Activated CD8-positive, alpha-beta T cell treated with anti-CD3 and anti-CD28 coated beads for 36 hours (primary cell): ENCODE measurements around the gene LRRTM4. TPM values are rescaled to one million over a fixed set of nuclear protein-coding genes. Genes with fewer than 3 reads are reported as not detected.

Source experiments
- ATAC-seq: fragments of 200-7000 bp; cut with Tn5 transposase; one replicate; pipeline ENCODE4 v1.10.0; 2021; ENCODE audit warnings: mild to moderate bottlenecking, moderate library complexity
- CTCF ChIA-PET: fragments of 350-600 bp; sonication (Branson Sonifier 250); formaldehyde crosslinking; loops from one replicate; lab custom pipeline; 2021; ENCODE audit warnings: antibody characterized with exemption; lab: Charles Lee
- POLR2A ChIA-PET: fragments of 350-600 bp; sonication (Branson Sonifier 250); formaldehyde crosslinking; loops from one replicate; lab custom pipeline; 2021; ENCODE audit warnings: antibody characterized with exemption; lab: Charles Lee
- DNase-seq: peaks from one replicate; pipeline ENCODE4 v3.0.0-alpha.2; 2020
- H3K27ac Mint-ChIP-seq: one replicate; pipeline ENCODE4 v1.8.0; 2021; ENCODE audit warnings: mild to moderate bottlenecking, mixed read lengths
- H3K27me3 Mint-ChIP-seq: one replicate; pipeline ENCODE4 v1.8.0; 2021; ENCODE audit warnings: mixed read lengths
- H3K36me3 Mint-ChIP-seq: one replicate; pipeline ENCODE4 v1.8.0; 2021; ENCODE audit warnings: low read depth, mixed read lengths
- H3K4me1 Mint-ChIP-seq: one replicate; pipeline ENCODE4 v1.8.0; 2021; ENCODE audit warnings: low read depth, mixed read lengths
- H3K4me3 Mint-ChIP-seq: one replicate; pipeline ENCODE4 v1.8.0; 2021; ENCODE audit warnings: mild to moderate bottlenecking, moderate library complexity, mixed read lengths
- H3K9me3 Mint-ChIP-seq: one replicate; pipeline ENCODE4 v1.8.0; 2021; ENCODE audit warnings: mixed read lengths
- CTCF ChIP-seq: fragments of 200-600 bp; IDR thresholded peaks from one replicate; pipeline ENCODE4 v1.8.0; 2022; ENCODE audit warnings: antibody characterized with exemption, mild to moderate bottlenecking
- intact Hi-C: fragments of 100-400 bp; cut with micrococcal nuclease; formaldehyde crosslinking; loops from one replicate; pipeline ENCODE4 v1.10.0; 2022
- total RNA-seq, 2 experiments: library from RNA; stranded (reverse); gene quantifications; one replicate each; pipeline ENCODE4 v1.2.3, GENCODE V29; 2021

LRRTM4 gene
- total RNA-seq, 2 experiments from 2014 or later: not detected

DNA sequence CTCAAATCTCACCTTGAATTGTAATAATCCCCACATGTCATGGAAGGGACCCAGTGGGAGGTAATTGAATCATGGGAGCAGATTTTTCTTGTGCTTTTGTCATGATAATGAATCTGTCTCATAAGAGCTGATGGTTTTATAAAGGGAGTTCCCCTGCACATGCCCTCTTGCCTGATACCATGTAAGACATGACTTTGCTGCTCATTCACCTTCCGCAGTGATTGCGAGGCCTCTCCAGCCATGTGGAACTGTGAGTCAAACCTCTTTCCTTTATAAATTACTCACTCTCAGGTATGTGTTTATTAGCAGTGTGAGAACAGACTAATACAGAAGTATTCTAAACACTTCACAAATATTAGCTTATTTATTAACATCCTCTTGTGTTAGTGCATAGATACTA is 516.7 kb downstream of the LRRTM4 start:
- ChIA-PET CTCF (no interaction called here), POLR2A (no interaction called here)
- TF ChIP-seq CTCF: no peak
- H3K27me3 Mint-ChIP-seq: no peaks in the 10 kb centered on the region
- intact Hi-C loops: no loop called here
- no peak overlapping the region for H3K4me3 Mint-ChIP-seq
- ATAC-seq: no peak
- DNase-seq: no peak
- H3K27ac Mint-ChIP-seq: no peak overlapping the region
- H3K4me1 Mint-ChIP-seq: no peaks in the 10 kb centered on the region
- H3K9me3 Mint-ChIP-seq: peaks cover 5% of the 10 kb centered on the region
- H3K36me3 Mint-ChIP-seq: no peaks in the 10 kb centered on the region

DNA sequence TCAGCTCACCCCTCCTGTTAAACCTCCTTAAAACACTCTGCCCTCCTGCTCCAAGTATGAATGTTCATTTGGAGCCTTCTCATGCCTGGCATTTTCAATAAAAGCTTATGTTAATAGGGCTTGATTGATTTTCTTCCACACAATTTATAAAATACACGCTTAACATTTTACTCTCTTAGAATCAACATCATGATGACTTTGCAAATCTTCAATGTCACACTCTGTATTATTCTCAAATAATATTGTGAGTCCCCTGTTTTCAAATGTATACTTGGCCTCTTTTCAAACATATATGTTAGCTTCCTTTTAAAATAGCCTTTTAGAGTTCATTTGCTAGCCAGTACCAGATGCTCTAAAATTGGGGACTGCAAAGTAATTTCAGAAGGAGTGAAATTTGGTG is 520.3 kb downstream of the LRRTM4 start:
- Mint-ChIP-seq H3K4me1 (no peaks in the 10 kb centered on the region), H3K4me3 (no peak overlapping the region), H3K36me3 (no peaks in the 10 kb centered on the region), H3K9me3 (peaks cover 9% of the 10 kb centered on the region), H3K27ac (no peak overlapping the region), H3K27me3 (no peaks in the 10 kb centered on the region)
- POLR2A ChIA-PET: no interaction called here
- ATAC-seq: no peak
- no peak for TF ChIP-seq CTCF
- intact Hi-C loops: no loop called here
- no peak for DNase-seq
- CTCF ChIA-PET: no interaction called here

GRCh38 chr2:76998704-76999103 is 523.5 kb downstream of the LRRTM4 start:
- CTCF ChIA-PET: no interaction called here
- no peak for ATAC-seq
- intact Hi-C loops: no loop called here

DNA sequence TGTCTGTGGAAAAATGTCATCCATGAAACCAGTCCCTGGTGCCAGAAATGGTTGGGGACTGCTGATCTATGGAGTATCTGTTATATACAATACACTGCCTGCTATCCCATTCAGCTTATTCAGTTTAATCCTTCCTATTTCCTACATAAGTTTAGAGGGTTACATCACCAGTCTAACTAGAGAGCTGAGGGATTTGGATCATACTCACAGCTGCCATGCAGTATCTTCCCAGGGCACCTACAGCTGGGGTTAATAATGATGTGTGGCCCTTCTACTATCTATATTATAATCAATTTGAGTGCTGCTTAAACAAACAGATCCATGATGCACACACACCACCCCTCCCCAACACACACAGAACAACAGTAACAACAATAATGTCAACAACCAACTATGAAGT is 524.0 kb downstream of the LRRTM4 start:
- POLR2A ChIA-PET: no interaction called here
- CTCF ChIA-PET: no interaction called here
- no peaks in the 10 kb centered on the region for H3K4me1 Mint-ChIP-seq
- no peak for ATAC-seq
- H3K27me3 Mint-ChIP-seq: no peaks in the 10 kb centered on the region
- no peak overlapping the region for H3K27ac Mint-ChIP-seq
- no peak for DNase-seq
- no peaks in the 10 kb centered on the region for H3K36me3 Mint-ChIP-seq
- intact Hi-C loops: no loop called here
- no peak overlapping the region for H3K4me3 Mint-ChIP-seq
- peaks cover 9% of the 10 kb centered on the region for H3K9me3 Mint-ChIP-seq
- TF ChIP-seq CTCF: no peak

More at GRCh38 chr2:76998704-76999103, 523.5 kb downstream of the LRRTM4 start:
- Mint-ChIP-seq H3K4me1 (no peaks in the 10 kb centered on the region), H3K9me3 (peaks cover 8% of the 10 kb centered on the region), H3K27ac (no peak overlapping the region), H3K27me3 (no peaks in the 10 kb centered on the region), H3K36me3 (no peaks in the 10 kb centered on the region), H3K4me3 (no peak overlapping the region)
- DNase-seq: no peak
- no peak for TF ChIP-seq CTCF
- POLR2A ChIA-PET: no interaction called here

DNA sequence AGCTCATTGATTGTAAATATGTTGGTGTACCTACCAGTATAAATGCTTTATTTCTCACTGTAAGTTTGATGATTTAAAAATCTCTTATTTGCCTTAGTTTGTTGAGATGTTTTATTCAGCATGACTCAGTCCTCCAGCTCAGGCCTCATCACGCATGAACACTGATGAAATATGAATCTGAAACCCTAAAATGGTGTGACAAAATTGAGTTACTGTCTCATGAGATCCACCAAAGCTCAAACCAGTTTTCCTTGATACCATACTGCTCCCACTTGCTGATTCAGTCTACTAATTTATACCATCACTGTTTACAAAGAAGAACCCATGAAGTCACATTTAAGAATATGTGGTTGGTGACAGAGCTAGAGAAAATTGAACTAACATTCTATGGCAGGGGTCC is 524.9 kb downstream of the LRRTM4 start:
- H3K4me1 Mint-ChIP-seq: no peaks in the 10 kb centered on the region
- no peak overlapping the region for H3K4me3 Mint-ChIP-seq
- H3K36me3 Mint-ChIP-seq: no peaks in the 10 kb centered on the region
- ChIA-PET POLR2A (no interaction called here), CTCF (no interaction called here)
- intact Hi-C loops: no loop called here
- no peak overlapping the region for H3K27ac Mint-ChIP-seq
- no peak for DNase-seq
- H3K27me3 Mint-ChIP-seq: no peaks in the 10 kb centered on the region
- no peak for ATAC-seq
- peaks cover 6% of the 10 kb centered on the region for H3K9me3 Mint-ChIP-seq
- no peak for TF ChIP-seq CTCF
